HepG2 (cell line): ENCODE data around the gene DROSHA.

Source experiments
- BCL3 ChIP-seq: sonication (generic); formaldehyde crosslinking; IDR thresholded peaks from 2 replicates; pipeline ENCODE4 v1.5.1; 2020; ENCODE audit warnings: mild to moderate bottlenecking, missing genetic modification reagents, moderate library complexity
- CTCF ChIP-seq: sonication (generic); formaldehyde crosslinking; IDR thresholded peaks from 2 replicates; pipeline ENCODE4 v1.5.0; 2020; ENCODE audit warnings: mild to moderate bottlenecking, missing genetic modification reagents, moderate library complexity
- EP300 ChIP-seq, 3 experiments: sonication (generic) in 1 of 3; formaldehyde crosslinking in 1 of 3; IDR thresholded peaks; 2 replicates each; pipeline versions ENCODE4 v1.5.1 to v1.6.1; 2011 to 2020; ENCODE audit warnings: low read depth in 2 of 3, low read length in 2 of 3, borderline replicate concordance in 1 of 3, improper control_type of control experiment in 1 of 3, mild to moderate bottlenecking in 1 of 3, missing genetic modification reagents in 1 of 3, moderate library complexity in 1 of 3
- FOSL2 ChIP-seq: sonication (generic); formaldehyde crosslinking; IDR thresholded peaks from 2 replicates; pipeline ENCODE4 v1.4.0; 2020; ENCODE audit warnings: missing genetic modification reagents
- TARDBP ChIP-seq: sonication (generic); formaldehyde crosslinking; IDR thresholded peaks from 2 replicates; pipeline ENCODE4 v1.8.0; 2022; ENCODE audit warnings: mild to moderate bottlenecking, missing genetic modification reagents
- ZNF546 ChIP-seq: sonication (generic); formaldehyde crosslinking; conservative IDR thresholded peaks from 2 replicates; pipeline ENCODE4 v1.8.1; 2023; ENCODE audit warnings: mild to moderate bottlenecking, missing genetic modification reagents

GRCh38 chr5:31417512-31417911, 114.4 kb downstream of the DROSHA start:
- TF ChIP-seq FOSL2: no peak
- TF ChIP-seq ZNF546 (CRISPR knock-in tag): no peak
- no peak for TF ChIP-seq EP300 (IDR thresholded peaks at IDR 0.05; ENCODE audit: low read depth in 2 of 2, low read length in 2 of 2)
- TF ChIP-seq EP300 (CRISPR knock-in tag; IDR thresholded peaks at IDR 0.05; ENCODE audit: borderline replicate concordance): no peak
- no peak for TF ChIP-seq BCL3 (CRISPR knock-in tag)
- TF ChIP-seq TARDBP: no peak
- no peak for TF ChIP-seq CTCF (CRISPR knock-in tag)
